WTC11 (cell line): Measurements from ENCODE around the gene PREX1. TPM values are rescaled to one million over a fixed set of nuclear protein-coding genes. Genes with fewer than 3 reads are reported as not detected.

Experiments
- ATAC-seq: fragments of 200-7000 bp; cut with Tn5 transposase; 2 replicates; pipeline ENCODE4 v1.10.0; 2021; ENCODE audit warnings: mild to moderate bottlenecking, moderate library complexity
- CTCF ChIA-PET: fragments of 300-600 bp; sonication (Branson Sonifier 250); formaldehyde crosslinking; loops from one replicate; lab custom pipeline; 2021; ENCODE audit warnings: antibody characterized with exemption; lab: Charles Lee
- POLR2A ChIA-PET: fragments of 350-600 bp; sonication (Branson Sonifier 250); formaldehyde crosslinking; loops from one replicate; lab custom pipeline; 2021; ENCODE audit warnings: antibody characterized with exemption; lab: Charles Lee
- DNase-seq: peaks from one replicate; pipeline ENCODE4 v3.0.0; 2021; ENCODE audit warnings: low spot score
- H3K27ac Mint-ChIP-seq: 2 replicates; pipeline ENCODE4 v1.8.0; 2021; ENCODE audit warnings: mixed read lengths
- H3K27me3 Mint-ChIP-seq: 2 replicates; pipeline ENCODE4 v1.8.0; 2021; ENCODE audit warnings: low read depth, mild to moderate bottlenecking, moderate library complexity, mixed read lengths
- H3K36me3 Mint-ChIP-seq: 2 replicates; pipeline ENCODE4 v1.8.0; 2021; ENCODE audit warnings: mixed read lengths
- H3K4me1 Mint-ChIP-seq: 2 replicates; pipeline ENCODE4 v1.8.0; 2022; ENCODE audit warnings: mixed read lengths
- H3K4me3 Mint-ChIP-seq: 2 replicates; pipeline ENCODE4 v1.8.0; 2021; ENCODE audit warnings: mild to moderate bottlenecking, moderate library complexity, mixed read lengths
- H3K9me3 Mint-ChIP-seq: 2 replicates; pipeline ENCODE4 v1.8.0; 2021; ENCODE audit warnings: mixed read lengths
- ESRRA ChIP-seq: sonication (generic); formaldehyde crosslinking; IDR thresholded peaks from 2 replicates; pipeline ENCODE4 v1.8.1; 2022; ENCODE audit warnings: mild to moderate bottlenecking, missing genetic modification reagents, borderline replicate concordance
- GABPB1 ChIP-seq: sonication (generic); formaldehyde crosslinking; IDR thresholded peaks from 2 replicates; pipeline ENCODE4 v1.8.1; 2023; ENCODE audit warnings: mild to moderate bottlenecking, missing genetic modification reagents
- HMGA2 ChIP-seq: fragments of 250-450 bp; sonication (Bioruptor Pico); IDR thresholded peaks from 2 replicates; pipeline ENCODE4 v1.4.0; 2021; ENCODE audit warnings: mild to moderate bottlenecking, moderate library complexity
- NFE2L1 ChIP-seq: sonication (generic); formaldehyde crosslinking; IDR thresholded peaks from 2 replicates; pipeline ENCODE4 v1.8.1; 2023; ENCODE audit warnings: missing genetic modification reagents
- ZNF263 ChIP-seq: sonication (generic); formaldehyde crosslinking; IDR thresholded peaks from 2 replicates; pipeline ENCODE4 v1.8.1; 2022; ENCODE audit warnings: low read depth, mild to moderate bottlenecking, moderate library complexity, missing genetic modification reagents
- ZNF396 ChIP-seq: fragments of 250-450 bp; sonication (Bioruptor Pico); IDR thresholded peaks from 2 replicates; pipeline ENCODE4 v1.8.0; 2021; ENCODE audit warnings: mild to moderate bottlenecking, moderate library complexity, borderline replicate concordance
- total RNA-seq: library from RNA; stranded (reverse); gene quantifications from 3 replicates; pipeline ENCODE4 v1.2.3, GENCODE V29; 2021
- TF ChIP-seq, protein P1 (sequence below): fragments of 250-450 bp; sonication (Bioruptor Pico); IDR thresholded peaks from 2 replicates; pipeline ENCODE4 v1.9.0; 2021; ENCODE audit warnings: mild to moderate bottlenecking, borderline replicate concordance
- TF ChIP-seq, protein P2 (sequence below): sonication (generic); formaldehyde crosslinking; IDR thresholded peaks from 2 replicates; pipeline ENCODE4 v1.8.0; 2022; ENCODE audit warnings: mild to moderate bottlenecking, missing genetic modification reagents
- TF ChIP-seq, protein P3 (sequence below): sonication (generic); formaldehyde crosslinking; IDR thresholded peaks from 2 replicates; pipeline ENCODE4 v1.8.0; 2022; ENCODE audit warnings: mild to moderate bottlenecking, missing genetic modification reagents
- TF ChIP-seq, protein P4 (sequence below): fragments of 250-450 bp; sonication (Bioruptor Pico); IDR thresholded peaks from 2 replicates; pipeline ENCODE4 v2.1.2; 2022; ENCODE audit warnings: mild to moderate bottlenecking, moderate library complexity
- TF ChIP-seq, protein P5 (sequence below): sonication (generic); formaldehyde crosslinking; IDR thresholded peaks from 2 replicates; pipeline ENCODE4 v1.8.1; 2023; ENCODE audit warnings: mild to moderate bottlenecking, missing genetic modification reagents, moderate library complexity
- TF ChIP-seq, protein P6 (sequence below): sonication (generic); formaldehyde crosslinking; IDR thresholded peaks from 2 replicates; pipeline ENCODE4 v1.8.1; 2023; ENCODE audit warnings: mild to moderate bottlenecking, moderate library complexity, missing genetic modification reagents
- TF ChIP-seq, protein P7 (sequence below): sonication (generic); formaldehyde crosslinking; IDR thresholded peaks from 2 replicates; pipeline ENCODE4 v1.8.1; 2022; ENCODE audit warnings: low read depth, mild to moderate bottlenecking, moderate library complexity, missing genetic modification reagents, borderline replicate concordance

The PREX1 gene
- total RNA-seq, 1 experiment from 2014 or later, result 17.3 TPM

DNA sequence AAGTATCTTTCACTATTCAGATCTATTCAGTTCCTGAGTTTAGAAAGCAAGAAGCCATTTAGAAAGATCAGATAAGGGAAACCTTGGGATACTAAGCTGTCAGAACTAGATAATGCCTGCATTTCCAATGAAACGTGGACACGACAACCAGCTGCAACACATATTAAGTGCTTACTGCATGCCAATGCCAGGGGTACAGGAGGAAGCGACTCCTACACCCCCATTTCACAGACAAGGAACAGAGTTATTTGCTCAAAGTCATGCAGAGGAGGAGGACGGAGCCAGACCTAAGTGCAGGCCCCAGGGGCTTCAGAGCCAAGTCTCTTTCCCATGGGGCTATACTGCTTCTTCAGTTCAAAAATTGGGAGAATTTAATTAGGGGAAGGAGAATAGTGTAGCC is 62.4 kb downstream of the PREX1 start (continued):
- TF ChIP-seq HMGA2 (CRISPR knock-in tag), result no peak
- TF ChIP-seq, protein P1, sequence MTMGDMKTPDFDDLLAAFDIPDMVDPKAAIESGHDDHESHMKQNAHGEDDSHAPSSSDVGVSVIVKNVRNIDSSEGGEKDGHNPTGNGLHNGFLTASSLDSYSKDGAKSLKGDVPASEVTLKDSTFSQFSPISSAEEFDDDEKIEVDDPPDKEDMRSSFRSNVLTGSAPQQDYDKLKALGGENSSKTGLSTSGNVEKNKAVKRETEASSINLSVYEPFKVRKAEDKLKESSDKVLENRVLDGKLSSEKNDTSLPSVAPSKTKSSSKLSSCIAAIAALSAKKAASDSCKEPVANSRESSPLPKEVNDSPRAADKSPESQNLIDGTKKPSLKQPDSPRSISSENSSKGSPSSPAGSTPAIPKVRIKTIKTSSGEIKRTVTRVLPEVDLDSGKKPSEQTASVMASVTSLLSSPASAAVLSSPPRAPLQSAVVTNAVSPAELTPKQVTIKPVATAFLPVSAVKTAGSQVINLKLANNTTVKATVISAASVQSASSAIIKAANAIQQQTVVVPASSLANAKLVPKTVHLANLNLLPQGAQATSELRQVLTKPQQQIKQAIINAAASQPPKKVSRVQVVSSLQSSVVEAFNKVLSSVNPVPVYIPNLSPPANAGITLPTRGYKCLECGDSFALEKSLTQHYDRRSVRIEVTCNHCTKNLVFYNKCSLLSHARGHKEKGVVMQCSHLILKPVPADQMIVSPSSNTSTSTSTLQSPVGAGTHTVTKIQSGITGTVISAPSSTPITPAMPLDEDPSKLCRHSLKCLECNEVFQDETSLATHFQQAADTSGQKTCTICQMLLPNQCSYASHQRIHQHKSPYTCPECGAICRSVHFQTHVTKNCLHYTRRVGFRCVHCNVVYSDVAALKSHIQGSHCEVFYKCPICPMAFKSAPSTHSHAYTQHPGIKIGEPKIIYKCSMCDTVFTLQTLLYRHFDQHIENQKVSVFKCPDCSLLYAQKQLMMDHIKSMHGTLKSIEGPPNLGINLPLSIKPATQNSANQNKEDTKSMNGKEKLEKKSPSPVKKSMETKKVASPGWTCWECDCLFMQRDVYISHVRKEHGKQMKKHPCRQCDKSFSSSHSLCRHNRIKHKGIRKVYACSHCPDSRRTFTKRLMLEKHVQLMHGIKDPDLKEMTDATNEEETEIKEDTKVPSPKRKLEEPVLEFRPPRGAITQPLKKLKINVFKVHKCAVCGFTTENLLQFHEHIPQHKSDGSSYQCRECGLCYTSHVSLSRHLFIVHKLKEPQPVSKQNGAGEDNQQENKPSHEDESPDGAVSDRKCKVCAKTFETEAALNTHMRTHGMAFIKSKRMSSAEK, result no peak
- no peak for TF ChIP-seq ZNF396 (CRISPR knock-in tag)
- no peak for TF ChIP-seq NFE2L1 (CRISPR knock-in tag)
- TF ChIP-seq, protein P2, sequence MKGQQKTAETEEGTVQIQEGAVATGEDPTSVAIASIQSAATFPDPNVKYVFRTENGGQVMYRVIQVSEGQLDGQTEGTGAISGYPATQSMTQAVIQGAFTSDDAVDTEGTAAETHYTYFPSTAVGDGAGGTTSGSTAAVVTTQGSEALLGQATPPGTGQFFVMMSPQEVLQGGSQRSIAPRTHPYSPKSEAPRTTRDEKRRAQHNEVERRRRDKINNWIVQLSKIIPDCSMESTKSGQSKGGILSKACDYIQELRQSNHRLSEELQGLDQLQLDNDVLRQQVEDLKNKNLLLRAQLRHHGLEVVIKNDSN (CRISPR knock-in tag), result no peak
- TF ChIP-seq GABPB1 (CRISPR knock-in tag), result no peak

DNA sequence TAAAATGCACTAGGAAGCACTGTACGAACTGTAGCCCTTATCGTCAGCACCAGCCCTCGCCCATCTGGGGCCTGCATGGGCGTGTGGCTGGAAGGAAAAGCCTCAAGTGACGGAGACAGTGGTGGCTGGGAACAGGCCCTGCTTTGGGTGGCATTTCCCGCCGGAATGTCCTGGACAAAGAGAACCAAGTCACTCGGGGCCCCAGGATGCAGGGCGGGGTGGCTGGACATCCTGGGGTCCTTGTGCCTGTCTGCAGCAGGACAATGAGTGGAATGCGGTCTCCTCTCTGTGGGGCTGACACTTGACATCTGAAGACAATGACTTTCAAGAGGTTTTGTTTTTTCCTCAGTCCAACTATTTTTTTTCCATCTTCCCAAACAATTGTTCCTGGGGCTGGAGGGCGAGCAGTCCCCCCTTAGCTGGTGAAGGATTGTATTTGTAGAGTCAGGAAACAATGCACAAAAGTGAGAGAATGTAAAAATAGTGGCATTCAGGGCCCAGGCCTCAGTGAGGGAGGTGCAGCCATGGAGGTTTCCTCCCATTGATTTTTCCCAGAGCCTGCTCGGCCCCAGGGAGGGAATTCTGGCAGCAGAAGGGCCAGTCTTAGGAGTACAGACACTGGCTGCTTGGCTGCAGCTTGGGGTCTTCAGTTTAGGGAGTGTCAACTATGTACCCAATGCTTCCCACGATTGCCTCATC is 64.4 kb downstream of the PREX1 start:
- POLR2A ChIA-PET, result no interaction called here
- H3K36me3 Mint-ChIP-seq, result peaks cover 14% of the 10 kb centered on the region
- CTCF ChIA-PET, result interaction anchor here (1.0 kb wide), 1 partner anchor 65 kb away, joined by 3 read pairs; no protein-coding TSS in a partner anchor
- no peak overlapping the region for H3K4me3 Mint-ChIP-seq
- ATAC-seq, result no peak
- DNase-seq, result no peak
- H3K9me3 Mint-ChIP-seq, result peaks cover 25% of the 10 kb centered on the region
- H3K27me3 Mint-ChIP-seq, result peaks cover 3% of the 10 kb centered on the region
- TF ChIP-seq, protein P3, sequence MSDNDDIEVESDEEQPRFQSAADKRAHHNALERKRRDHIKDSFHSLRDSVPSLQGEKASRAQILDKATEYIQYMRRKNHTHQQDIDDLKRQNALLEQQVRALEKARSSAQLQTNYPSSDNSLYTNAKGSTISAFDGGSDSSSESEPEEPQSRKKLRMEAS (CRISPR knock-in tag), result 0 out of 2 replicates have a peak, but pooled peaks have one; percentile 12
- no peak for TF ChIP-seq ESRRA (CRISPR knock-in tag)
- peaks cover 11% of the 10 kb centered on the region for H3K4me1 Mint-ChIP-seq
- no peak overlapping the region for H3K27ac Mint-ChIP-seq

DNA sequence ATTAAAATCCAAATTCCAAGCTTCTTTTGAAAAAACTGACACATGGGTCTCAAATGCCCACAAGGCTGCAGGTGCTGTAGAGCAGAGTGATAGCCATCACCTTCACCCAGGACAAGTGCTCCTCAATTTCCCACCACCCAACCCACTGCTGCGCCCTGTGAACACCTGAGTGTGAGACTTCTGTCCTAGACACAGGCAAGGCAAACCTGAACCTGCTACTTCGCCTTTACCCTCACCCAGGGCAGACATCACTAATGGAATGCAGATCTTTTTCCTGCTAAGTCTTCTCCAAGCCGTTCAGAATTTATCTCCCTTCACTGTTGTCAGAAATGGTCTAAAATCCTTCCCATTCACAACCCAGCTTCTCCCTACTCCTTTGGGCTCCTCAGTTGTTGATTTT is 65.9 kb downstream of the PREX1 start:
- POLR2A ChIA-PET, result no interaction called here
- H3K27ac Mint-ChIP-seq, result no peak overlapping the region
- H3K4me1 Mint-ChIP-seq, result peaks cover 6% of the 10 kb centered on the region
- H3K36me3 Mint-ChIP-seq, result peaks cover 14% of the 10 kb centered on the region
- TF ChIP-seq, protein P4, sequence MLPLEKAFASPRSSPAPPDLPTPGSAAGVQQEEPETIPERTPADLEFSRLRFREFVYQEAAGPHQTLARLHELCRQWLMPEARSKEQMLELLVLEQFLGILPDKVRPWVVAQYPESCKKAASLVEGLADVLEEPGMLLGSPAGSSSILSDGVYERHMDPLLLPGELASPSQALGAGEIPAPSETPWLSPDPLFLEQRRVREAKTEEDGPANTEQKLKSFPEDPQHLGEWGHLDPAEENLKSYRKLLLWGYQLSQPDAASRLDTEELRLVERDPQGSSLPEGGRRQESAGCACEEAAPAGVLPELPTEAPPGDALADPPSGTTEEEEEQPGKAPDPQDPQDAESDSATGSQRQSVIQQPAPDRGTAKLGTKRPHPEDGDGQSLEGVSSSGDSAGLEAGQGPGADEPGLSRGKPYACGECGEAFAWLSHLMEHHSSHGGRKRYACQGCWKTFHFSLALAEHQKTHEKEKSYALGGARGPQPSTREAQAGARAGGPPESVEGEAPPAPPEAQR (CRISPR knock-in tag), result no peak
- TF ChIP-seq, protein P5, sequence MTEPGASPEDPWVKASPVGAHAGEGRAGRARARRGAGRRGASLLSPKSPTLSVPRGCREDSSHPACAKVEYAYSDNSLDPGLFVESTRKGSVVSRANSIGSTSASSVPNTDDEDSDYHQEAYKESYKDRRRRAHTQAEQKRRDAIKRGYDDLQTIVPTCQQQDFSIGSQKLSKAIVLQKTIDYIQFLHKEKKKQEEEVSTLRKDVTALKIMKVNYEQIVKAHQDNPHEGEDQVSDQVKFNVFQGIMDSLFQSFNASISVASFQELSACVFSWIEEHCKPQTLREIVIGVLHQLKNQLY (CRISPR knock-in tag), result no peak
- no peak overlapping the region for H3K4me3 Mint-ChIP-seq
- peaks cover 25% of the 10 kb centered on the region for H3K9me3 Mint-ChIP-seq
- ATAC-seq, result no peak
- DNase-seq, result no peak
- CTCF ChIA-PET, result no interaction called here
- peaks cover 3% of the 10 kb centered on the region for H3K27me3 Mint-ChIP-seq

DNA sequence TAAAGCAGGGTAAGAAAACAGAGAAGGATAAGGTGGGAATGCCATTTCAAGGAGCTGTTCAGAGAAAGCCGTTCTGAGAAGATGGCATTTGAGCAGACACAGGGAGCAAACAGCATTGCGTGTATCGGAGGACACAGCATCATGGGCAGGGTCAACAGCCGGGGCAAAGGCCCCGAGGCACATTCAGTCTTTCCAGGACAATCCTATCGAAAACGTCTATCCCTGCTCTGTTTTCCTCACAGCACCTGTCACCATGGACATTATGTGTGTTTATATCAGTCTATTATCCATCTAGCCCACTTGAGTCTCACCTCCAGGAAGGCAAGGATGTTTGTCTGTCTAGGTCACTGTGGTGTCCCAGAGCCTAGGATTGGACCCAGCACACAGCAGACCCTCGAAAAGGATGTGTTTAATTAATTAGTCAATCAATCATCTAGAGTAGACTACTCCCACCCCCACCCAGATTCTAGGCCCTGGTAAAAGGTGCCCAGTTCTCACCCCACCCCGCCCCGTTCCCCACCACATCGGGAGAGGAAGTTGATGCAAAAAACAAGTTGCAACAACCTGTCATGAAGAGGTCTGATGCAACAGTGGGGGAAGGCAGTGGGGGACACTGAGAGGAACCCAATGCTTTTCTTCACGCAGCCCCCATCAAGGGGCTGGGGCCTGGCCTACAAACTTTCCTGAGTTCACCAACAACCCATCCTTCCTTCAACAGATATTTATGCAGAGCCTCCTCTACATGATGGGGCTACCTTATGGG is 66.6 kb downstream of the PREX1 start:
- CTCF ChIA-PET, result no interaction called here
- TF ChIP-seq ZNF263 (CRISPR knock-in tag), result no peak
- TF ChIP-seq, protein P6, sequence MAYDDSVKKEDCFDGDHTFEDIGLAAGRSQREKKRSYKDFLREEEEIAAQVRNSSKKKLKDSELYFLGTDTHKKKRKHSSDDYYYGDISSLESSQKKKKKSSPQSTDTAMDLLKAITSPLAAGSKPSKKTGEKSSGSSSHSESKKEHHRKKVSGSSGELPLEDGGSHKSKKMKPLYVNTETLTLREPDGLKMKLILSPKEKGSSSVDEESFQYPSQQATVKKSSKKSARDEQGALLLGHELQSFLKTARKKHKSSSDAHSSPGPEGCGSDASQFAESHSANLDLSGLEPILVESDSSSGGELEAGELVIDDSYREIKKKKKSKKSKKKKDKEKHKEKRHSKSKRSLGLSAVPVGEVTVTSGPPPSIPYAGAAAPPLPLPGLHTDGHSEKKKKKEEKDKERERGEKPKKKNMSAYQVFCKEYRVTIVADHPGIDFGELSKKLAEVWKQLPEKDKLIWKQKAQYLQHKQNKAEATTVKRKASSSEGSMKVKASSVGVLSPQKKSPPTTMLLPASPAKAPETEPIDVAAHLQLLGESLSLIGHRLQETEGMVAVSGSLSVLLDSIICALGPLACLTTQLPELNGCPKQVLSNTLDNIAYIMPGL (CRISPR knock-in tag), result no peak
- TF ChIP-seq, protein P7, sequence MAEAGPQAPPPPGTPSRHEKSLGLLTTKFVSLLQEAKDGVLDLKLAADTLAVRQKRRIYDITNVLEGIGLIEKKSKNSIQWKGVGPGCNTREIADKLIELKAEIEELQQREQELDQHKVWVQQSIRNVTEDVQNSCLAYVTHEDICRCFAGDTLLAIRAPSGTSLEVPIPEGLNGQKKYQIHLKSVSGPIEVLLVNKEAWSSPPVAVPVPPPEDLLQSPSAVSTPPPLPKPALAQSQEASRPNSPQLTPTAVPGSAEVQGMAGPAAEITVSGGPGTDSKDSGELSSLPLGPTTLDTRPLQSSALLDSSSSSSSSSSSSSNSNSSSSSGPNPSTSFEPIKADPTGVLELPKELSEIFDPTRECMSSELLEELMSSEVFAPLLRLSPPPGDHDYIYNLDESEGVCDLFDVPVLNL (CRISPR knock-in tag), result no peak
- no peak for TF ChIP-seq ZNF396 (CRISPR knock-in tag)

More for the DNA sequence above, 66.6 kb downstream of the PREX1 start:
- Mint-ChIP-seq H3K27ac (peak overlapping the region; percentile 19), H3K9me3 (peaks cover 21% of the 10 kb centered on the region), H3K4me3 (no peak overlapping the region), H3K36me3 (peaks cover 9% of the 10 kb centered on the region), H3K27me3 (no peaks in the 10 kb centered on the region), H3K4me1 (peaks cover 6% of the 10 kb centered on the region)
- POLR2A ChIA-PET, result no interaction called here
- ATAC-seq (no peak), DNase-seq (no peak)
